Occipital lobe (tissue), 2 donors: Measurements from ENCODE around the gene TMEM35A. TPM values are rescaled to one million over a fixed set of nuclear protein-coding genes. Genes with fewer than 3 reads are reported as not detected.
"Not testable (repeated sequence)": the region's sequence is repeated elsewhere in the genome, so short reads cannot be mapped to it uniquely, and the experiment has no call there.

Experiments
- DNase-seq: peaks from one replicate; lab custom pipeline; 2025; lab: John Stamatoyannopoulos, UW
- total RNA-seq: library from RNA; depleted of rRNA; stranded (reverse); fragments of >200 nt; gene quantifications from one replicate; pipeline ENCODE4 v1.2.3, GENCODE V29; 2014

The TMEM35A gene
- 66.4 TPM for total RNA-seq

- DNase-seq, result no peak
Measured at GRCh38 chrX:101078716-101079598, at the start of gene TMEM35A. TMEM35A (plus strand) TSS chrX:101078879; CDS start chrX:101079003, 124 bp downstream.

GRCh38 chrX:101029665-101030064, 49.0 kb upstream of the TMEM35A start:
- DNase-seq, result no peak

GRCh38 chrX:101037231-101037630, 41.4 kb upstream of the TMEM35A start:
- no peak for DNase-seq

GRCh38 chrX:101040197-101040596, 38.5 kb upstream of the TMEM35A start:
- no peak for DNase-seq

GRCh38 chrX:101051153-101051548, 27.5 kb upstream of the TMEM35A start:
- DNase-seq, result no peak

GRCh38 chrX:101051549-101052302, 27.0 kb upstream of the TMEM35A start, which contains the start of gene TRMT2B:
TRMT2B (minus strand) TSS chrX:101052111; CDS start chrX:101042289, 9,822 bp downstream.
- DNase-seq, result peak; percentile 38

- DNase-seq, result not testable (repeated sequence)
Measured at GRCh38 chrX:101056551-101056950, 22.1 kb upstream of the TMEM35A start.

- DNase-seq, result no peak
Measured at GRCh38 chrX:101057093-101057714, 21.5 kb upstream of the TMEM35A start.

- DNase-seq, result no peak
Measured at GRCh38 chrX:101062176-101062575, 16.5 kb upstream of the TMEM35A start.

GRCh38 chrX:101071582-101071981, 7.1 kb upstream of the TMEM35A start:
- DNase-seq, result no peak

GRCh38 chrX:101079736-101080270, 1.1 kb downstream of the TMEM35A start:
- DNase-seq, result peak; percentile 1

- no peak for DNase-seq
Measured at GRCh38 chrX:101080326-101081124, 1.8 kb downstream of the TMEM35A start.

- DNase-seq, result no peak
Measured at GRCh38 chrX:101081231-101081630, 2.6 kb downstream of the TMEM35A start.

- no peak for DNase-seq
Measured at GRCh38 chrX:101091817-101092216, 13.1 kb downstream of the TMEM35A start.

GRCh38 chrX:101097546-101098453, 19.1 kb downstream of the TMEM35A start, which contains the start of gene CENPI:
CENPI (plus strand) TSS chrX:101098204; CDS start chrX:101101071, 2,867 bp downstream.
- DNase-seq, result peak; percentile 87

- DNase-seq, result no peak
Measured at GRCh38 chrX:101108284-101108683, 29.6 kb downstream of the TMEM35A start.

- no peak for DNase-seq
Measured at GRCh38 chrX:101117701-101118100, 39.0 kb downstream of the TMEM35A start.

GRCh38 chrX:101136235-101136634, 57.6 kb downstream of the TMEM35A start:
- no peak for DNase-seq
